HG03432 (cell line): ENCODE data around the gene AMMECR1L.
"Not testable (repeated sequence)": the region's sequence is repeated elsewhere in the genome, so short reads cannot be mapped to it uniquely, and the experiment has no call there.

Experiments
- ATAC-seq: cut with Tn5 transposase; IDR thresholded peaks from one replicate; pipeline ENCODE4 v1.9.1; 2021; ENCODE audit warnings: mild to moderate bottlenecking, moderate library complexity; ENCODE audit not compliant: unreplicated experiment

Gene AMMECR1L

GRCh38 chr2:127843677-127844076 is 42.1 kb downstream of the AMMECR1L start:
- ATAC-seq, result no peak

DNA sequence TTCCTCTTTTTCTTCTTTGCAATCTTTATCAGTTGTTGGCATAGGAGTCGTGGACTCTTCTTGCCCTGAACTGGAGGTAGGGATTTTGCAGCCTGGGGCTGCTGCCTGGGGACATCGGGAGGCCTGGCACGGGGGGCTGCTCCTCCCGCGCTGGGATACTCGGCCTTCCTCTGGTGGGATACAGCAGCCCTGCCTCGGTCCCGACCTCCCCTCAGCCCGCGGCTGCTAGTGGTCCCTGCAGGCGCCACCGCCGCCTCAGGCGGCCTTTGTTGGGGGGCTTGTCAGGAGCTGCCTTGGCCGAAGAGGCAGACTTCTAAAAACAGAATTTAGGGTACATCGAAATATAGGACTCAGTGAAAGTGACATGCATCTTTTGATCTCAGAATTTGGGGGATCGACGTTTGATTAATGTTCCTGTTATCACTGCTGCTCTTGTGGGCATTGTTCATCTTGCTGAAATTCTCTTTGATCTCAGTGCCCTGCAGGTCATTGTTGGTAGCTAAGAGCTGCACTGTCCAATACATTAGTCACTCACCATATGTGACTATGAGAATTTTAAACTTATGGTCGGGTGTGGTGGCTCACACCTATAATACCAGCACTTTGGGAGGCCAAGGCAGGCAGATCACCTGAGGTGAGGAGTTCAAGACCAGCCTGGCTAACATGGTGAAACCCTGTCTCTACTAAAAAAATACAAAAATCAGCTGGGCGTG is 44.1 kb downstream of the AMMECR1L start:
- no peak for ATAC-seq

DNA sequence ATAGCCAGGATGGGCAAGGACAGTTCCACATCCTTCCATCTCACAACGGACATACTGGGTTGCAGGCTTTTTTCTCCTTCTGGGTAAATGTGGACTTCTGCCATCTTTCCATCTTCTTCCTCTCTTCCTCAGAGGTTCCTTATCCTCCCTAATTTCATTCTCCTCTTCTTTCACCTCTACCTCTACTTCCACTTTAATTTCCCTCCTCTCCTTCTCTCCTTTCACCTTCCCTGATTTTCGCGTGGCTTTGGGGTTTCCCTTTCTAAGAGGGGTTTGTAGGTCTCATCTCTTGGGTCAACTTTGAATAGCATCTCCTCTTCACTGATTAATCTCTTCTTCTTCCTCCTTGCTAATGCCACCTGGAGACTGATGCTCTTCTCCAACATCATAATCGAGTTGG is 44.9 kb downstream of the AMMECR1L start:
- no peak for ATAC-seq

DNA sequence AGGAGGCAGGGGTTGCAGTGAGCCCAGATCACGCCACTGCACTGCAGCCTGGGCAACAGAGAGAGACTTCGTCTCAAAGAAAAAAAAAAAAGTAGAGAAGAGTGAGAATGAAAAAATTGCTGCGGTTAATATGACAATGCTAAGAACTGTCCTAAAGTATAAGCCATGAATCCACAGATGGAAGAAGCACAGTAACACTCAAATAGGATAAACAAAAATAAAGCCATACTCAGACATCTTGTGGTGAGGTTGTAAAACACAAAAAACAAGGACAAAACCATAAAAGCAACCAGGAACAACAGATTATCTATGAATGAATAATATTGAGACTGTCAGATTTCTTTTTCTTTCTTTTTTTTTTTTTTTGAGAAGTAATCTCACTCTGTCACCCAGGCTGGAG is 50.8 kb downstream of the AMMECR1L start:
- no peak for ATAC-seq

DNA sequence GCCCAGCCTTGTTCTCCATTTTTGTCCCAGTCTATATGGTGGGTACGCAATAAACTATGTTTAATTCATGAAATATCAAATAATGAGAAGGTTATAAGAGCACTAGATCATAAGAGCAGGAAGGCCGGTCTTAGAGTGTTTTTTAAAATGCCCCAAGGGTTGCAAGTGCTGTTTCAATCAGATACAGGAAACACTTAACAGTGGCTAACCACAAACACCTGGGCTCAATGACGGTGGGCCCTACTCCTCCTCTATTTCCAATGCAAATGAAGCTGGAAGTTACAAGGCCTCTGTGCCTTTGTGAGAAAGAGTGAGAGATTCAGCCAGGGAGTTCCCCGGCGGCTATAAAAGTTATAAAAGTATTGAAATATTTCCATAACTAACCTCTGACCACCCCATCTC is 55.9 kb downstream of the AMMECR1L start:
- ATAC-seq, result peak; percentile 98

DNA sequence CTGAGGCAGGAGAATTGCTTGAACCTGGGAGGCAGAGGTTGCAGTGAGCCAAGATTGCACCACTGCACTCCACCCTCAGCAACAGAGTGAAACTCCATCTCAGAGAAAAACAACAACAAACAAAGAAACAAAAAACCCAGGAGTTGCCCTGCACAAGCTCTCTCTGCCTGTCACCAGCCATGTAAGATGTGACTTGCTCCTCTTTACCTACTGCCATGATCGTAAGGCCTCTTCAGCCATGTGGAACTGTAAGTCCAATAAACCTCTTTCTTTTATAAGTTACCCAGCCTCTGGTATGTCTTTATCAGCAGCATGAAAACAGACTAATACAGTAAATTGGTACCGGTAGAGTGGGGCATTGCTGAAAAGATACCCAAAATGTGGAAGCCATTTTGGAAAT is 59.0 kb downstream of the AMMECR1L start:
- not testable (repeated sequence) for ATAC-seq

GRCh38 chr2:127826047-127826446 is 59.7 kb downstream of the AMMECR1L start:
- no peak for ATAC-seq

DNA sequence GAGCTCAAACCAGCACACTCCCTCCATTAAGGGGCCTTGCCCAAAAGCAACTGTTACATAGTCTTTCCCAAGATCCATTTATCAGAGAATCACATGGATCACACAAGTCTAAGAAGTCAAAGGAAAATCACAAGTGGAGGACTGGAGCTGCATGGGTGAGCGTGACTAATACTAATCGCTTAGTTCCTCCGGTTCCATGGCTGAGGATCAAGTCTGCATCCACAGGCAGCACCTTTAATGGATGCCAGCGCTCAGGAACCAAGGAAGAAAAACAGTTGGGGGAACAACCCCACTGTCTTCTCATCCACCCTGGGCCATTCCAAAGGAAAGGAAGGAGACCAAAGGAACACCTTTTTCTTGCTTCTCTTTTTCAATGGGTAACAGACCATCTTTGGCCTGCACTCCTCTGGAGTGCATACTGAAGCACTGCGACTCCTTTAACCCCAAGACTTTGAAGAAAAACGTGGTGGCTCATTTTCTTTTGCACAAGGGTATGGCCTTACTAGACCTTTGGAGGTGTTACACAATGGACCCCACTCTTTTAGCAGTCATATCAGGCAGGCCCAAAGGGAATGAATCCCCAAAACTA is 65.6 kb downstream of the AMMECR1L start:
- no peak for ATAC-seq

- no peak for ATAC-seq
Observed at GRCh38 chr2:127818794-127819425, 66.8 kb downstream of the AMMECR1L start.

DNA sequence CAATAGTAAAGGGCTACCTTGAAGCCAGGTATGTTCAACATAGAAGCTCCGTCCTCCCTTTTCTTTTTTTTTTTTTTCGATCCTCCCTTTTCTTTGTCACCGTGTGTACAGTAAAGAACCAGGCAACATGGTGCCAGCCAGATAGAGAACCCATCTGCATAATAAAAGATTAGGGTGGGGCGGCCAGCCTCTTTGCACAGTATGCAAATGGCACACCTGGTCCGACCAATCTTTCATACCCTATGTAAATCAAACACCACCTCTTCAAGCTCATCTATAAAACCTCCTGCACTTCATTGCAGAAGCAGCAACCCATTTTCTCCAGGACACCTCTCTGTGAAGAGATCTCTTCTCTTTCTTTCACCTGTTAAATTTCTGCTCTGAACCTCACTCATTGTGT is 67.5 kb downstream of the AMMECR1L start:
- ATAC-seq, result no peak

GRCh38 chr2:127814677-127815076 is 71.1 kb downstream of the AMMECR1L start:
- no peak for ATAC-seq

- not testable (repeated sequence) for ATAC-seq
Observed at GRCh38 chr2:127812441-127812840, 73.3 kb downstream of the AMMECR1L start.
